A673 (cell line): ENCODE data around the gene CYB561D2. TPM values are rescaled to one million over a fixed set of nuclear protein-coding genes. Genes with fewer than 3 reads are reported as not detected.

Experiments
- BruUV-seq: library from RNA; stranded (reverse); fragments of 400-500 nt; replicated peaks from 2 replicates; lab custom pipeline; 2021; lab: Mats Ljungman, UMichigan
- CTCF ChIA-PET: fragments of 300-600 bp; sonication (Branson Sonifier 250); formaldehyde crosslinking; loops from one replicate; lab custom pipeline; 2022; ENCODE audit warnings: antibody characterized with exemption; lab: Charles Lee
- POLR2A ChIA-PET: fragments of 300-600 bp; sonication (Branson Sonifier 250); formaldehyde crosslinking; loops from one replicate; lab custom pipeline; 2022; ENCODE audit warnings: antibody characterized with exemption; ENCODE audit not compliant: low non-redundant PET; lab: Charles Lee
- DNase-seq: peaks from one replicate; pipeline ENCODE4 v3.0.0-alpha.2; 2015; ENCODE audit warnings: low spot score
- H3K27ac ChIP-seq: fragments of 200-600 bp; sonication (generic); 2 replicates; pipeline ENCODE4 v1.5.1; 2016; ENCODE audit warnings: mixed run types, low read depth, mild to moderate bottlenecking, mixed read lengths, antibody characterized with exemption, low read length; ENCODE audit not compliant: poor library complexity, severe bottlenecking
- H3K27me3 ChIP-seq: fragments of 200-600 bp; sonication (generic); replicated peaks from 2 replicates; pipeline ENCODE4 v1.6.1; 2017; ENCODE audit warnings: mixed run types, low read depth, mild to moderate bottlenecking, mixed read lengths, antibody characterized with exemption, low read length; ENCODE audit not compliant: insufficient read depth, poor library complexity
- H3K36me3 ChIP-seq: fragments of 200-600 bp; sonication (generic); 2 replicates; pipeline ENCODE4 v1.6.1; 2016; ENCODE audit warnings: mixed run types, mild to moderate bottlenecking, mixed read lengths, antibody characterized with exemption, low read length; ENCODE audit not compliant: insufficient read depth, poor library complexity, severe bottlenecking
- H3K4me1 ChIP-seq: fragments of 200-600 bp; sonication (generic); 2 replicates; pipeline ENCODE4 v1.6.1; 2017; ENCODE audit warnings: mixed run types, mild to moderate bottlenecking, mixed read lengths, antibody characterized with exemption, low read length; ENCODE audit not compliant: insufficient read depth, poor library complexity, severe bottlenecking
- H3K4me3 ChIP-seq: fragments of 200-600 bp; sonication (generic); 2 replicates; pipeline ENCODE4 v1.5.1; 2016; ENCODE audit warnings: low read depth, mixed run types, mild to moderate bottlenecking, mixed read lengths, low read length; ENCODE audit not compliant: poor library complexity, severe bottlenecking
- H3K9me3 ChIP-seq: fragments of 200-600 bp; sonication (generic); 2 replicates; pipeline ENCODE4 v1.6.1; 2016; ENCODE audit warnings: mixed run types, low read depth, mild to moderate bottlenecking, mixed read lengths, antibody characterized with exemption, low read length; ENCODE audit not compliant: poor library complexity, severe bottlenecking
- EZH2 ChIP-seq: fragments of 200-600 bp; sonication (generic); IDR thresholded peaks from 2 replicates; pipeline ENCODE4 v1.6.1; 2017; ENCODE audit warnings: borderline replicate concordance, low read depth, mild to moderate bottlenecking, mixed read lengths, antibody characterized with exemption, low read length; ENCODE audit not compliant: poor library complexity, severe bottlenecking
- intact Hi-C: fragments of 100-400 bp; cut with micrococcal nuclease; formaldehyde crosslinking; loops from one replicate; pipeline ENCODE4 v1.10.0; 2022; ENCODE audit not compliant: unreplicated experiment
- total RNA-seq: library from RNA; stranded (reverse); gene quantifications from 2 replicates; pipeline ENCODE4 v1.2.3, GENCODE V29; 2021
- TF ChIP-seq, protein P1 (sequence below): fragments of 300-800, 200-600 bp; sonication (generic); conservative IDR thresholded peaks from 2 replicates; pipeline ENCODE4 v1.5.1; 2017; ENCODE audit warnings: low read depth, mild to moderate bottlenecking, antibody characterized with exemption, low read length, moderate library complexity, mixed read lengths

The CYB561D2 gene
- total RNA-seq, 1 experiment from 2014 or later, result 8.2 TPM

DNA sequence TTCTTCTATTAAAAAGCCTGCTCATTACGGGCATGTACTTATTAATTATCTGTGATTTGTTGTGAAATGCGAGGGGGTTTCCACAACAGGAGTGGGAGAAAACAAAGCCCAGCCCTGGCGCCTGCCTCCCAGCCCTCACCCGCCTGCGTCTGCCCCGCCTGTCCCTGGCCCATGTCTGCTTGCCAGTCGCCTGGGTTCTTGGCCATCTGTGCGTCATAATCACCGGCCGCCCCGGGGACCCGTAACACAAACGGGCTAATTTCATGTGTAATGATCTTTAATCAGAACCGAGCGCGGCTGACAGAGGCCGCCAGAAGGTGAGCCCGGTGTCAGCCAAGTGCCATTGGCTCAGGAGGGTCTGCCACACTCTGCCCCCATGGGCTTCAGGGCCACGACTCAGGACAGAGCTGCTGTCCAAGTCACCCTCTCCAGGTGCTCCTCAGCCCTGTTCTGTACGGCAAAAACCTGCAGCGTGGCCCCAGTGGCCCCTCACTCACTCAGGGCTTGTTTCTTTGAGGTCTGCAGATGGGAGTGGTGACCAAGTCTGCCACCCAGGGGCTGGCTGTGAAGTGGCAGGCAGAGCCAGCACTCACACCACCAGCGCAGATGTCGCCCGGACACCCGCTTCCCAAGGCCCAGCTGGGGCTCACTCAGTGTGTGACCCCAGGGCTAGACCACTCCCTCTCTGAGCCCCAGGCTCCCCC is 37.5 kb downstream of the CYB561D2 start:
- Histone ChIP-seq H3K4me1 (no peaks in the 10 kb centered on the region), H3K27ac (no peak overlapping the region), H3K4me3 (no peak overlapping the region), H3K36me3 (no peaks in the 10 kb centered on the region), H3K9me3 (no peaks in the 10 kb centered on the region), H3K27me3 (no peaks in the 10 kb centered on the region)
- TF ChIP-seq, protein P1, sequence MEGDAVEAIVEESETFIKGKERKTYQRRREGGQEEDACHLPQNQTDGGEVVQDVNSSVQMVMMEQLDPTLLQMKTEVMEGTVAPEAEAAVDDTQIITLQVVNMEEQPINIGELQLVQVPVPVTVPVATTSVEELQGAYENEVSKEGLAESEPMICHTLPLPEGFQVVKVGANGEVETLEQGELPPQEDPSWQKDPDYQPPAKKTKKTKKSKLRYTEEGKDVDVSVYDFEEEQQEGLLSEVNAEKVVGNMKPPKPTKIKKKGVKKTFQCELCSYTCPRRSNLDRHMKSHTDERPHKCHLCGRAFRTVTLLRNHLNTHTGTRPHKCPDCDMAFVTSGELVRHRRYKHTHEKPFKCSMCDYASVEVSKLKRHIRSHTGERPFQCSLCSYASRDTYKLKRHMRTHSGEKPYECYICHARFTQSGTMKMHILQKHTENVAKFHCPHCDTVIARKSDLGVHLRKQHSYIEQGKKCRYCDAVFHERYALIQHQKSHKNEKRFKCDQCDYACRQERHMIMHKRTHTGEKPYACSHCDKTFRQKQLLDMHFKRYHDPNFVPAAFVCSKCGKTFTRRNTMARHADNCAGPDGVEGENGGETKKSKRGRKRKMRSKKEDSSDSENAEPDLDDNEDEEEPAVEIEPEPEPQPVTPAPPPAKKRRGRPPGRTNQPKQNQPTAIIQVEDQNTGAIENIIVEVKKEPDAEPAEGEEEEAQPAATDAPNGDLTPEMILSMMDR, result 0 out of 2 replicates have a peak, but pooled peaks have one; percentile 24
- TF ChIP-seq EZH2, result no peak
- POLR2A ChIA-PET, result interaction anchor here (0.6 kb wide), 1 partner anchor 20 kb away, joined by 3 read pairs; no protein-coding TSS in a partner anchor
- BruUV-seq, result no TSS peak
- DNase-seq, result no peak
- CTCF ChIA-PET, result no interaction called here
- intact Hi-C loops, result no loop called here

GRCh38 chr3:50388720-50389413 is 38.2 kb downstream of the CYB561D2 start:
- DNase-seq, result no peak
- intact Hi-C loops, result no loop called here
- no peaks in the 10 kb centered on the region for H3K27me3 ChIP-seq
- TF ChIP-seq, protein P1, result no peak
- no peak for TF ChIP-seq EZH2
- H3K4me1 ChIP-seq, result no peaks in the 10 kb centered on the region
- ChIA-PET CTCF (no interaction called here), POLR2A (no interaction called here)
- no peaks in the 10 kb centered on the region for H3K36me3 ChIP-seq
- H3K9me3 ChIP-seq, result no peaks in the 10 kb centered on the region
- H3K27ac ChIP-seq, result no peak overlapping the region
- no TSS peak for BruUV-seq
- H3K4me3 ChIP-seq, result no peak overlapping the region

DNA sequence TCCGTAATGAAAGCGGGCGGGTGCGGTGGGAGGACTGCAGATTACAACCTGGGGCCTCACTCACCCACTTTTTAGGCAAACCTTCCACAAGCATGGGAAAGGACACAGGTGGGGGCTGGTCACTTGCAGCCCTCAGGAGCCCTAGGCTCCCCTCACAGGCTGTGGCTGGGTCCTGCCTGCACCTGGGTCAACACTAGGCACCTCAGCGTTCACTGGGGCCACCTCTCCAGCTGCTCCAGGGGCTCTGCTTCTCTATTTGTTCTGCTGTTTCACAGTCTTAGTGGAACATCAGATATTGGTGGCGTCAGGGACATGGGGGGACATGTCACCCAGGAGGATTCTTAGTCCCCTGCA is 38.7 kb downstream of the CYB561D2 start:
- ChIA-PET POLR2A (no interaction called here), CTCF (no interaction called here)
- Histone ChIP-seq H3K4me3 (no peak overlapping the region), H3K27me3 (no peaks in the 10 kb centered on the region), H3K4me1 (no peaks in the 10 kb centered on the region), H3K36me3 (no peaks in the 10 kb centered on the region), H3K9me3 (no peaks in the 10 kb centered on the region), H3K27ac (no peak overlapping the region)
- TF ChIP-seq EZH2, result no peak
- TF ChIP-seq, protein P1, result no peak
- no peak for DNase-seq
- intact Hi-C loops, result no loop called here
- no TSS peak for BruUV-seq
